ENCODE data around the gene GALNT18. TPM values are rescaled to one million over a fixed set of nuclear protein-coding genes. Genes with fewer than 3 reads are reported as not detected.

GALNT18 gene
- total RNA-seq, 1 donor from 2014 or later, result 46.4 TPM

DNA sequence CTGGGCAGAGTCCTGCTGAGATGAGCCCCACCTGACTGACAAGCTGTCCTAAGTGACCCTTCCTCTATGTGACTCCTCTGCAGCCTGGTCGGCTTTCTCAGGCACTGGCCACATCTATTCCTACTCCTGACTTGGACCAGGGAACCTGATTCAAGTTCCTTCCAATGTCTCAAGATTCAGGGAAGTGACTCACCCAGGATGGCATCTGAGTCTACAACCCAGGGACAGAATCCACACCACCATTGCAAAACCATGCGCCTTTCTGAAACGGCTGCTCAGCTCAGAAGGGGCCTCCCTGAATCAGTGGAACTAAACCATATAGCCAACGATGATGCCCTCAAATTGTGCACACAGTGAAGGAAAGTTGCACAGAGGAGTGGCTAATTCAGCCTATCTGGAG, 204.9 kb downstream of the GALNT18 start:
- TF ChIP-seq, protein P1, sequence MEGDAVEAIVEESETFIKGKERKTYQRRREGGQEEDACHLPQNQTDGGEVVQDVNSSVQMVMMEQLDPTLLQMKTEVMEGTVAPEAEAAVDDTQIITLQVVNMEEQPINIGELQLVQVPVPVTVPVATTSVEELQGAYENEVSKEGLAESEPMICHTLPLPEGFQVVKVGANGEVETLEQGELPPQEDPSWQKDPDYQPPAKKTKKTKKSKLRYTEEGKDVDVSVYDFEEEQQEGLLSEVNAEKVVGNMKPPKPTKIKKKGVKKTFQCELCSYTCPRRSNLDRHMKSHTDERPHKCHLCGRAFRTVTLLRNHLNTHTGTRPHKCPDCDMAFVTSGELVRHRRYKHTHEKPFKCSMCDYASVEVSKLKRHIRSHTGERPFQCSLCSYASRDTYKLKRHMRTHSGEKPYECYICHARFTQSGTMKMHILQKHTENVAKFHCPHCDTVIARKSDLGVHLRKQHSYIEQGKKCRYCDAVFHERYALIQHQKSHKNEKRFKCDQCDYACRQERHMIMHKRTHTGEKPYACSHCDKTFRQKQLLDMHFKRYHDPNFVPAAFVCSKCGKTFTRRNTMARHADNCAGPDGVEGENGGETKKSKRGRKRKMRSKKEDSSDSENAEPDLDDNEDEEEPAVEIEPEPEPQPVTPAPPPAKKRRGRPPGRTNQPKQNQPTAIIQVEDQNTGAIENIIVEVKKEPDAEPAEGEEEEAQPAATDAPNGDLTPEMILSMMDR (IDR thresholded peaks at IDR 0.05), result no peak
- Histone ChIP-seq H3K4me3 (no peak overlapping the region), H3K36me3 (no peaks in the 10 kb centered on the region), H3K4me1 (peaks cover 24% of the 10 kb centered on the region), H3K27ac (no peak overlapping the region), H3K9me3 (no peaks in the 10 kb centered on the region), H3K27me3 (ENCODE audit: low read depth) (no peaks in the 10 kb centered on the region)
- DNase-seq (no peak), ATAC-seq (no peak)
- intact Hi-C loops (cut with DNase I), result no loop called here

GRCh38 chr11:11416502-11416901, 205.3 kb downstream of the GALNT18 start:
- Histone ChIP-seq H3K36me3 (no peaks in the 10 kb centered on the region), H3K4me3 (no peak overlapping the region), H3K9me3 (no peaks in the 10 kb centered on the region), H3K27ac (no peak overlapping the region), H3K27me3 (ENCODE audit: low read depth) (no peaks in the 10 kb centered on the region), H3K4me1 (peaks cover 19% of the 10 kb centered on the region)
- TF ChIP-seq, protein P1 (IDR thresholded peaks at IDR 0.05), result no peak
- ATAC-seq (peak; percentile 34 to 54), DNase-seq (no peak)
- intact Hi-C loops (cut with DNase I), result no loop called here

- H3K27me3 ChIP-seq (ENCODE audit: low read depth), result no peaks in the 10 kb centered on the region
- TF ChIP-seq, protein P1 (IDR thresholded peaks at IDR 0.05), result no peak
Observed at GRCh38 chr11:11415901-11416300, 205.9 kb downstream of the GALNT18 start.

GRCh38 chr11:11414996-11415395, 206.8 kb downstream of the GALNT18 start:
- Histone ChIP-seq H3K27ac (no peak overlapping the region), H3K4me3 (no peak overlapping the region), H3K4me1 (peaks cover 10% of the 10 kb centered on the region), H3K36me3 (no peaks in the 10 kb centered on the region), H3K9me3 (no peaks in the 10 kb centered on the region), H3K27me3 (ENCODE audit: low read depth) (no peaks in the 10 kb centered on the region)
- DNase-seq (no peak), ATAC-seq (no peak)
- intact Hi-C loops (cut with DNase I), result no loop called here
- TF ChIP-seq, protein P1 (IDR thresholded peaks at IDR 0.05), result no peak

More at GRCh38 chr11:11415901-11416300, 205.9 kb downstream of the GALNT18 start:
- Histone ChIP-seq H3K4me1 (peaks cover 14% of the 10 kb centered on the region), H3K36me3 (no peaks in the 10 kb centered on the region), H3K4me3 (no peak overlapping the region), H3K27ac (no peak overlapping the region), H3K9me3 (no peaks in the 10 kb centered on the region)
- DNase-seq (no peak), ATAC-seq (no peak)
- intact Hi-C loops (cut with DNase I), result no loop called here

DNA sequence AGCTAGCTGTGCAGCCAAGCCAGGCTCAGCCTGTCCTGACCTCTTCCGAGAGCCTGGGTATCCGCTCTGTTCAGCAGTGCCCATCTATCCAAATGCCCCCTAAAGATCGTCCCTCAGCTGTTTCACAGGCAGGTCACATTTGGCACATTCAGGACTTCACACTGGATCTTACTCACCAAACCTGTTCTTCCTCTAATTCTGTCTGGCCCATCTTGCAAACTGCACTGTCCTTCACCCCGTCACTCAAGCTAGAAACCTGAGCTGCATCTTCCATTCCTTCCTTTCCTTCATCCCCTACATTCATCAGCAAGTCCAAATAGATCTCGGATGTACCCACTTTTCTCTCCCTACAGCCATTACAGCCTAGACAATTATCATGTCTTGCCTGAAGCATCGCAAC, 208.0 kb downstream of the GALNT18 start:
- H3K4me3 ChIP-seq, result no peak overlapping the region
- no peak for ATAC-seq
- peaks cover 22% of the 10 kb centered on the region for H3K4me1 ChIP-seq
- TF ChIP-seq, protein P1 (IDR thresholded peaks at IDR 0.05), result no peak
- no peaks in the 10 kb centered on the region for H3K27me3 ChIP-seq (ENCODE audit: low read depth)
- H3K27ac ChIP-seq, result no peak overlapping the region
- H3K9me3 ChIP-seq, result no peaks in the 10 kb centered on the region
- no peak for DNase-seq
- intact Hi-C loops (cut with DNase I), result no loop called here
- H3K36me3 ChIP-seq, result no peaks in the 10 kb centered on the region
